Retinal pigment epithelial cell (primary cell): ENCODE data around the gene GRIN2A.

Experiments
- DNase-seq: peaks from one replicate; pipeline ENCODE4 v3.0.0-alpha.2; 2010; ENCODE audit warnings: low read depth
- H3K4me3 ChIP-seq: 2 replicates; pipeline ENCODE4 v1.5.1; 2011; ENCODE audit warnings: mild to moderate bottlenecking, low read length, control low read depth, moderate library complexity
- CTCF ChIP-seq: conservative IDR thresholded peaks from 2 replicates; pipeline ENCODE4 v1.5.1; 2011; ENCODE audit warnings: low read depth, low read length, control low read depth, inconsistent platforms

Gene GRIN2A

GRCh38 chr16:9911989-9912388, 270.2 kb downstream of the GRIN2A start:
- no peak for DNase-seq
- H3K4me3 ChIP-seq, result no peak overlapping the region
- no peak for TF ChIP-seq CTCF

- no peak for TF ChIP-seq CTCF
- DNase-seq, result no peak
- H3K4me3 ChIP-seq, result no peak overlapping the region
These were observed 271.0 kb downstream of the GRIN2A start for GRCh38 chr16:9911231-9911630.

GRCh38 chr16:9909072-9909825, 273.0 kb downstream of the GRIN2A start:
- no peak for TF ChIP-seq CTCF
- H3K4me3 ChIP-seq, result no peak overlapping the region
- no peak for DNase-seq

GRCh38 chr16:9908613-9909012, 273.6 kb downstream of the GRIN2A start:
- DNase-seq, result no peak
- TF ChIP-seq CTCF, result no peak
- no peak overlapping the region for H3K4me3 ChIP-seq

- DNase-seq, result no peak
- no peak overlapping the region for H3K4me3 ChIP-seq
- TF ChIP-seq CTCF, result no peak
These were observed 274.5 kb downstream of the GRIN2A start for GRCh38 chr16:9907752-9908151.

- no peak overlapping the region for H3K4me3 ChIP-seq
These were observed 276.0 kb downstream of the GRIN2A start for GRCh38 chr16:9906218-9906617.

More at GRCh38 chr16:9906218-9906617, 276.0 kb downstream of the GRIN2A start:
- TF ChIP-seq CTCF, result no peak
- no peak for DNase-seq
